Stimulated activated naive CD8-positive, alpha-beta T cell treated with anti-CD3 and anti-CD28 coated beads, Interleukin-15, Interleukin-2, amounts not matched to agents 100 ng/mL and 50 ng/mL, for 24 hours (primary cell): Measurements from ENCODE around the gene CITED1.
"Not testable (repeated sequence)": the region's sequence is repeated elsewhere in the genome, so short reads cannot be mapped to it uniquely, and the experiment has no call there.

ENCODE experiments used
- H3K27ac Mint-ChIP-seq: one replicate; pipeline ENCODE4 v1.8.0; 2021; ENCODE audit warnings: mild to moderate bottlenecking, mixed read lengths
- H3K27me3 Mint-ChIP-seq: one replicate; pipeline ENCODE4 v1.8.0; 2021; ENCODE audit warnings: mixed read lengths
- H3K36me3 Mint-ChIP-seq: one replicate; pipeline ENCODE4 v1.8.0; 2021; ENCODE audit warnings: low read depth, mixed read lengths
- H3K4me1 Mint-ChIP-seq: one replicate; pipeline ENCODE4 v1.8.0; 2021; ENCODE audit warnings: low read depth, mixed read lengths
- H3K4me3 Mint-ChIP-seq: one replicate; pipeline ENCODE4 v1.8.0; 2021; ENCODE audit warnings: mild to moderate bottlenecking, mixed read lengths
- H3K9me3 Mint-ChIP-seq: one replicate; pipeline ENCODE4 v1.8.0; 2021; ENCODE audit warnings: mixed read lengths

The CITED1 gene

GRCh38 chrX:72305286-72306084, at the start of gene CITED1:
Gene CITED1 (minus strand): TSS chrX:72305914. CDS start chrX:72302869, 3,045 bp downstream.
- H3K4me3 Mint-ChIP-seq = peak within 1 kb of the TSS; percentile 77

GRCh38 chrX:72352786-72353185, 47.1 kb upstream of the CITED1 start:
- H3K4me3 Mint-ChIP-seq = no peak overlapping the region
- H3K27ac Mint-ChIP-seq = no peak overlapping the region
- H3K36me3 Mint-ChIP-seq = peaks cover 16% of the 10 kb centered on the region
- peaks cover 14% of the 10 kb centered on the region for H3K4me1 Mint-ChIP-seq
- H3K9me3 Mint-ChIP-seq = no peaks in the 10 kb centered on the region
- H3K27me3 Mint-ChIP-seq = no peaks in the 10 kb centered on the region

More at GRCh38 chrX:72305286-72306084, at the start of gene CITED1:
- peaks cover 62% of the 10 kb centered on the region for H3K27me3 Mint-ChIP-seq
- no peaks in the 10 kb centered on the region for H3K36me3 Mint-ChIP-seq
- H3K9me3 Mint-ChIP-seq = no peaks in the 10 kb centered on the region
- no peak within 1 kb of the TSS for H3K27ac Mint-ChIP-seq
- peaks cover 30% of the 10 kb centered on the region for H3K4me1 Mint-ChIP-seq

- H3K27me3 Mint-ChIP-seq = no peaks in the 10 kb centered on the region
- H3K4me3 Mint-ChIP-seq = no peak overlapping the region
- peaks cover 16% of the 10 kb centered on the region for H3K36me3 Mint-ChIP-seq
- no peaks in the 10 kb centered on the region for H3K9me3 Mint-ChIP-seq
- peaks cover 14% of the 10 kb centered on the region for H3K4me1 Mint-ChIP-seq
- H3K27ac Mint-ChIP-seq = no peak overlapping the region
These were observed 46.1 kb upstream of the CITED1 start for GRCh38 chrX:72351606-72352334.

- Mint-ChIP-seq H3K4me3 (peak overlapping the region; percentile 55), H3K36me3 (peaks cover 16% of the 10 kb centered on the region), H3K27me3 (no peaks in the 10 kb centered on the region), H3K4me1 (peaks cover 14% of the 10 kb centered on the region), H3K9me3 (no peaks in the 10 kb centered on the region), H3K27ac (peak overlapping the region; percentile 88)
These were observed 43.5 kb upstream of the CITED1 start for GRCh38 chrX:72349190-72349589.

- Mint-ChIP-seq H3K27ac (peak overlapping the region; percentile 28), H3K9me3 (no peaks in the 10 kb centered on the region), H3K4me3 (no peak overlapping the region), H3K27me3 (no peaks in the 10 kb centered on the region), H3K4me1 (peaks cover 14% of the 10 kb centered on the region), H3K36me3 (peaks cover 16% of the 10 kb centered on the region)
These were observed 42.7 kb upstream of the CITED1 start for GRCh38 chrX:72348247-72348979.

- Mint-ChIP-seq H3K27ac (no peak overlapping the region), H3K4me1 (peaks cover 14% of the 10 kb centered on the region), H3K9me3 (no peaks in the 10 kb centered on the region), H3K36me3 (peaks cover 16% of the 10 kb centered on the region), H3K4me3 (no peak overlapping the region), H3K27me3 (no peaks in the 10 kb centered on the region)
These were observed 41.7 kb upstream of the CITED1 start for GRCh38 chrX:72347366-72347765.

- Mint-ChIP-seq H3K4me1 (peaks cover 14% of the 10 kb centered on the region), H3K27ac (no peak overlapping the region), H3K9me3 (no peaks in the 10 kb centered on the region), H3K36me3 (peaks cover 16% of the 10 kb centered on the region), H3K27me3 (no peaks in the 10 kb centered on the region), H3K4me3 (no peak overlapping the region)
These were observed 40.7 kb upstream of the CITED1 start for GRCh38 chrX:72346302-72346949.

GRCh38 chrX:72340626-72341025, 34.9 kb upstream of the CITED1 start:
- H3K4me3 Mint-ChIP-seq = no peak overlapping the region
- H3K27me3 Mint-ChIP-seq = no peaks in the 10 kb centered on the region
- peaks cover 3% of the 10 kb centered on the region for H3K36me3 Mint-ChIP-seq
- H3K9me3 Mint-ChIP-seq = no peaks in the 10 kb centered on the region
- no peak overlapping the region for H3K27ac Mint-ChIP-seq
- no peaks in the 10 kb centered on the region for H3K4me1 Mint-ChIP-seq

- Mint-ChIP-seq H3K9me3 (no peaks in the 10 kb centered on the region), H3K4me3 (no peak overlapping the region), H3K27me3 (no peaks in the 10 kb centered on the region), H3K4me1 (no peaks in the 10 kb centered on the region), H3K27ac (no peak overlapping the region), H3K36me3 (peaks cover 3% of the 10 kb centered on the region)
These were observed 34.3 kb upstream of the CITED1 start for GRCh38 chrX:72340041-72340440.

- H3K27ac Mint-ChIP-seq = no peak overlapping the region
- no peak overlapping the region for H3K4me3 Mint-ChIP-seq
- no peaks in the 10 kb centered on the region for H3K27me3 Mint-ChIP-seq
- no peaks in the 10 kb centered on the region for H3K9me3 Mint-ChIP-seq
- no peaks in the 10 kb centered on the region for H3K4me1 Mint-ChIP-seq
- peaks cover 9% of the 10 kb centered on the region for H3K36me3 Mint-ChIP-seq
These were observed 24.4 kb upstream of the CITED1 start for GRCh38 chrX:72330131-72330530.

- no peaks in the 10 kb centered on the region for H3K9me3 Mint-ChIP-seq
- no peak overlapping the region for H3K4me3 Mint-ChIP-seq
- no peaks in the 10 kb centered on the region for H3K27me3 Mint-ChIP-seq
- H3K4me1 Mint-ChIP-seq = no peaks in the 10 kb centered on the region
- H3K27ac Mint-ChIP-seq = no peak overlapping the region
- H3K36me3 Mint-ChIP-seq = peaks cover 7% of the 10 kb centered on the region
These were observed 21.0 kb upstream of the CITED1 start for GRCh38 chrX:72326605-72327300.

GRCh38 chrX:72319651-72320050, 13.9 kb upstream of the CITED1 start:
- H3K4me1 Mint-ChIP-seq, H3K9me3 Mint-ChIP-seq, H3K36me3 Mint-ChIP-seq, H3K27ac Mint-ChIP-seq, H3K27me3 Mint-ChIP-seq, H3K4me3 Mint-ChIP-seq: not testable (repeated sequence)

- Mint-ChIP-seq H3K27ac (no peak overlapping the region), H3K9me3 (no peaks in the 10 kb centered on the region), H3K27me3 (peaks cover 4% of the 10 kb centered on the region), H3K36me3 (no peaks in the 10 kb centered on the region), H3K4me1 (no peaks in the 10 kb centered on the region), H3K4me3 (no peak overlapping the region)
These were observed 11.4 kb upstream of the CITED1 start for GRCh38 chrX:72317139-72317538.

GRCh38 chrX:72316408-72317110, 10.8 kb upstream of the CITED1 start:
- Mint-ChIP-seq H3K36me3 (no peaks in the 10 kb centered on the region), H3K4me3 (no peak overlapping the region), H3K4me1 (no peaks in the 10 kb centered on the region), H3K9me3 (no peaks in the 10 kb centered on the region), H3K27ac (no peak overlapping the region), H3K27me3 (peaks cover 4% of the 10 kb centered on the region)
